Activated naive CD8-positive, alpha-beta T cell (primary cell): Measurements from ENCODE around the gene CGB7.

ENCODE experiments used
- H3K27ac Mint-ChIP-seq: one replicate; pipeline ENCODE4 v1.8.0; 2021; ENCODE audit warnings: mixed read lengths
- H3K27me3 Mint-ChIP-seq: one replicate; pipeline ENCODE4 v1.8.0; 2021; ENCODE audit warnings: mixed read lengths
- H3K36me3 Mint-ChIP-seq: one replicate; pipeline ENCODE4 v1.8.0; 2021; ENCODE audit warnings: mixed read lengths
- H3K4me1 Mint-ChIP-seq: one replicate; pipeline ENCODE4 v1.8.0; 2021; ENCODE audit warnings: low read depth, mixed read lengths
- H3K4me3 Mint-ChIP-seq: one replicate; pipeline ENCODE4 v1.8.0; 2021; ENCODE audit warnings: mild to moderate bottlenecking, mixed read lengths
- H3K9me3 Mint-ChIP-seq: one replicate; pipeline ENCODE4 v1.8.0; 2021; ENCODE audit warnings: low read depth, mixed read lengths

CGB7 gene

GRCh38 chr19:49057636-49058234 lies at the start of gene CGB7:
CGB7 (minus strand) TSS chr19:49057749; CDS start chr19:49055375, 2,374 bp downstream.
- Mint-ChIP-seq H3K36me3 (no peaks in the 10 kb centered on the region), H3K4me1 (peaks cover 15% of the 10 kb centered on the region), H3K4me3 (peak within 1 kb of the TSS; percentile 89), H3K27ac (no peak within 1 kb of the TSS), H3K9me3 (no peaks in the 10 kb centered on the region), H3K27me3 (peaks cover 12% of the 10 kb centered on the region)

GRCh38 chr19:49106648-49107135 lies 49.1 kb upstream of the CGB7 start:
- Mint-ChIP-seq H3K27ac (peak overlapping the region; percentile 75), H3K9me3 (no peaks in the 10 kb centered on the region), H3K4me1 (peaks cover 5% of the 10 kb centered on the region), H3K27me3 (no peaks in the 10 kb centered on the region), H3K4me3 (peak overlapping the region; percentile 38), H3K36me3 (peaks cover 3% of the 10 kb centered on the region)

GRCh38 chr19:49104229-49104864 lies 46.8 kb upstream of the CGB7 start:
- no peaks in the 10 kb centered on the region for H3K9me3 Mint-ChIP-seq
- H3K4me1 Mint-ChIP-seq: peaks cover 5% of the 10 kb centered on the region
- H3K27me3 Mint-ChIP-seq: no peaks in the 10 kb centered on the region
- peaks cover 8% of the 10 kb centered on the region for H3K36me3 Mint-ChIP-seq
- no peak overlapping the region for H3K27ac Mint-ChIP-seq
- H3K4me3 Mint-ChIP-seq: no peak overlapping the region

GRCh38 chr19:49103331-49104085 lies 46.0 kb upstream of the CGB7 start:
- Mint-ChIP-seq H3K36me3 (peaks cover 8% of the 10 kb centered on the region), H3K4me3 (no peak overlapping the region), H3K27me3 (no peaks in the 10 kb centered on the region), H3K9me3 (no peaks in the 10 kb centered on the region), H3K27ac (no peak overlapping the region), H3K4me1 (peaks cover 5% of the 10 kb centered on the region)

GRCh38 chr19:49102303-49102702 lies 44.8 kb upstream of the CGB7 start:
- Mint-ChIP-seq H3K36me3 (peaks cover 8% of the 10 kb centered on the region), H3K9me3 (no peaks in the 10 kb centered on the region), H3K27ac (no peak overlapping the region), H3K27me3 (no peaks in the 10 kb centered on the region), H3K4me1 (peaks cover 5% of the 10 kb centered on the region), H3K4me3 (no peak overlapping the region)

- Mint-ChIP-seq H3K27ac (no peak overlapping the region), H3K4me3 (no peak overlapping the region), H3K36me3 (peaks cover 5% of the 10 kb centered on the region)
These were observed 43.6 kb upstream of the CGB7 start for GRCh38 chr19:49101160-49101559.

GRCh38 chr19:49098795-49099194 lies 41.2 kb upstream of the CGB7 start:
- H3K4me3 Mint-ChIP-seq: no peak overlapping the region
- peaks cover 6% of the 10 kb centered on the region for H3K4me1 Mint-ChIP-seq
- H3K27ac Mint-ChIP-seq: no peak overlapping the region
- H3K27me3 Mint-ChIP-seq: no peaks in the 10 kb centered on the region
- H3K9me3 Mint-ChIP-seq: no peaks in the 10 kb centered on the region
- H3K36me3 Mint-ChIP-seq: peaks cover 5% of the 10 kb centered on the region

More at GRCh38 chr19:49101160-49101559, 43.6 kb upstream of the CGB7 start:
- H3K27me3 Mint-ChIP-seq: no peaks in the 10 kb centered on the region
- H3K4me1 Mint-ChIP-seq: no peaks in the 10 kb centered on the region
- H3K9me3 Mint-ChIP-seq: no peaks in the 10 kb centered on the region

- Mint-ChIP-seq H3K4me3 (no peak overlapping the region), H3K4me1 (peaks cover 6% of the 10 kb centered on the region), H3K9me3 (no peaks in the 10 kb centered on the region), H3K27ac (no peak overlapping the region), H3K27me3 (no peaks in the 10 kb centered on the region), H3K36me3 (peaks cover 5% of the 10 kb centered on the region)
These were observed 40.1 kb upstream of the CGB7 start for GRCh38 chr19:49097453-49098288.

GRCh38 chr19:49094505-49095482 lies 37.2 kb upstream of the CGB7 start:
- Mint-ChIP-seq H3K27me3 (no peaks in the 10 kb centered on the region), H3K36me3 (no peaks in the 10 kb centered on the region), H3K9me3 (no peaks in the 10 kb centered on the region), H3K27ac (no peak overlapping the region), H3K4me1 (peaks cover 18% of the 10 kb centered on the region), H3K4me3 (no peak overlapping the region)

GRCh38 chr19:49092686-49093085 lies 35.1 kb upstream of the CGB7 start:
- no peak overlapping the region for H3K27ac Mint-ChIP-seq
- no peaks in the 10 kb centered on the region for H3K27me3 Mint-ChIP-seq
- no peaks in the 10 kb centered on the region for H3K36me3 Mint-ChIP-seq
- H3K9me3 Mint-ChIP-seq: no peaks in the 10 kb centered on the region
- H3K4me1 Mint-ChIP-seq: peaks cover 28% of the 10 kb centered on the region
- H3K4me3 Mint-ChIP-seq: no peak overlapping the region

- H3K36me3 Mint-ChIP-seq: no peaks in the 10 kb centered on the region
- H3K27me3 Mint-ChIP-seq: no peaks in the 10 kb centered on the region
- peak overlapping the region; percentile 54 for H3K27ac Mint-ChIP-seq
- no peak overlapping the region for H3K4me3 Mint-ChIP-seq
- peaks cover 38% of the 10 kb centered on the region for H3K4me1 Mint-ChIP-seq
- no peaks in the 10 kb centered on the region for H3K9me3 Mint-ChIP-seq
These were observed 34.0 kb upstream of the CGB7 start for GRCh38 chr19:49091391-49092038.

GRCh38 chr19:49086296-49086695 lies 28.7 kb upstream of the CGB7 start:
- H3K27me3 Mint-ChIP-seq: no peaks in the 10 kb centered on the region
- no peaks in the 10 kb centered on the region for H3K9me3 Mint-ChIP-seq
- peaks cover 2% of the 10 kb centered on the region for H3K36me3 Mint-ChIP-seq
- peak overlapping the region; percentile 93 for H3K27ac Mint-ChIP-seq
- H3K4me3 Mint-ChIP-seq: peak overlapping the region; percentile 96
- H3K4me1 Mint-ChIP-seq: peaks cover 36% of the 10 kb centered on the region

GRCh38 chr19:49085868-49086232 lies 28.3 kb upstream of the CGB7 start:
- Mint-ChIP-seq H3K4me1 (peaks cover 35% of the 10 kb centered on the region), H3K36me3 (peaks cover 2% of the 10 kb centered on the region), H3K9me3 (no peaks in the 10 kb centered on the region), H3K27me3 (no peaks in the 10 kb centered on the region), H3K4me3 (peak overlapping the region; percentile 96), H3K27ac (peak overlapping the region; percentile 93)
